Measurements from ENCODE around the gene FOXJ1. TPM values are rescaled to one million over a fixed set of nuclear protein-coding genes. Genes with fewer than 3 reads are reported as not detected.

Gene FOXJ1
- total and polyA plus RNA-seq, 4 donors: under 0.01 to 1.5 TPM; not detected in 2

GRCh38 chr17:76094046-76094445 lies 47.0 kb downstream of the FOXJ1 start:
- peaks cover 11 to 55% (median 32%) of the 10 kb centered on the region in 4 donors for H3K36me3 ChIP-seq (ENCODE audit: control insufficient read depth in 4 of 4, insufficient read depth in 3 of 4, low read depth in 1 of 4, low read length in 3 of 4)
- TF ChIP-seq JUND (IDR thresholded peaks at IDR 0.05) (no peak), FOXA1 (IDR thresholded peaks at IDR 0.05) (no peak), ZBTB33 (IDR thresholded peaks at IDR 0.05) (no peak), HNF4G (IDR thresholded peaks at IDR 0.05) (no peak), SP1 (IDR thresholded peaks at IDR 0.05) (no peak), TAF1 (conservative IDR thresholded peaks at IDR 0.05) (no peak), REST (IDR thresholded peaks at IDR 0.05) (no peak), YY1 (IDR thresholded peaks at IDR 0.05) (no peak), CTCF (IDR thresholded peaks at IDR 0.05; ENCODE audit: low read depth, low read length, missing input control) (no peak), ATF3 (IDR thresholded peaks at IDR 0.05) (no peak), NR2F2 (IDR thresholded peaks at IDR 0.05) (no peak), MAX (IDR thresholded peaks at IDR 0.05) (no peak), FOXA2 (IDR thresholded peaks at IDR 0.05) (no peak), HNF4A (conservative IDR thresholded peaks at IDR 0.05) (no peak), EGR1 (IDR thresholded peaks at IDR 0.05; ENCODE audit: low read depth in 2 of 2) (no peak), RAD21 (IDR thresholded peaks at IDR 0.05) (no peak), GABPA (IDR thresholded peaks at IDR 0.05 in 1 of 2, conservative IDR thresholded peaks at IDR 0.05 in 1 of 2) (no peak), RXRA (IDR thresholded peaks at IDR 0.05) (no peak)
- no peaks in the 10 kb centered on the region for H3K27me3 ChIP-seq (ENCODE audit: control insufficient read depth in 4 of 4, insufficient read depth in 4 of 4, low read length in 3 of 4)
- no peak overlapping the region for H3K27ac ChIP-seq (ENCODE audit: low read depth in 1 of 2, low read length in 2 of 2)
- no peak overlapping the region for H3K4me3 ChIP-seq (ENCODE audit: low read depth in 1 of 3, low read length in 3 of 3)
- H3K4me1 ChIP-seq (ENCODE audit: control insufficient read depth in 4 of 4, insufficient read depth in 4 of 4, low read length in 3 of 4): no peaks in the 10 kb centered on the region
- WGBS: 90% methylated on average over 11 of the region's 11 CpGs
- no peak overlapping the region for H3K9ac ChIP-seq (ENCODE audit: low read depth in 1 of 2, low read length in 2 of 2)
- no peak for DNase-seq (ENCODE audit: low spot score)
- no peaks in the 10 kb centered on the region for H3K9me3 ChIP-seq (ENCODE audit: control insufficient read depth in 4 of 4, low read length in 3 of 4)
